HT1080 (cell line): ENCODE measurements around the gene TMC7. TPM values are rescaled to one million over a fixed set of nuclear protein-coding genes. Genes with fewer than 3 reads are reported as not detected.

Experiments
- DNase-seq: peaks from one replicate; pipeline ENCODE4 v3.0.0-alpha.2; 2015; ENCODE audit warnings: low read depth
- total RNA-seq: library from RNA; depleted of rRNA; stranded (reverse); fragments of >200 nt; shearing (Covaris generic); gene quantifications from 2 replicates; pipeline ENCODE4 v1.2.3, GENCODE V29; 2014

Gene TMC7
- total RNA-seq, 1 experiment from 2014 or later = 12.5 TPM

- DNase-seq = peak; percentile 93
Measured at GRCh38 chr16:19086322-19087199, 102.8 kb downstream of the TMC7 start.

- no peak for DNase-seq
Measured at GRCh38 chr16:19088341-19088916, 104.7 kb downstream of the TMC7 start.

GRCh38 chr16:19089410-19089955 is 105.7 kb downstream of the TMC7 start:
- no peak for DNase-seq

GRCh38 chr16:19090916-19091315 is 107.2 kb downstream of the TMC7 start:
- DNase-seq = no peak

GRCh38 chr16:19092653-19093410 is 109.1 kb downstream of the TMC7 start:
- no peak for DNase-seq

GRCh38 chr16:19093631-19094541 is 110.2 kb downstream of the TMC7 start:
- DNase-seq = no peak

GRCh38 chr16:19094542-19095365 is 111.0 kb downstream of the TMC7 start:
- DNase-seq = peak; percentile 49

GRCh38 chr16:19095654-19096053 is 111.9 kb downstream of the TMC7 start:
- peak; percentile 61 for DNase-seq

GRCh38 chr16:19098173-19098572 is 114.4 kb downstream of the TMC7 start:
- no peak for DNase-seq

GRCh38 chr16:19102187-19102872 is 118.6 kb downstream of the TMC7 start:
- DNase-seq = no peak

- DNase-seq = no peak
Measured at GRCh38 chr16:19104607-19105006, 120.9 kb downstream of the TMC7 start.

- DNase-seq = no peak
Measured at GRCh38 chr16:19105131-19105530, 121.4 kb downstream of the TMC7 start.

- DNase-seq = no peak
Measured at GRCh38 chr16:19105891-19106624, 122.3 kb downstream of the TMC7 start.

- no peak for DNase-seq
Measured at GRCh38 chr16:19106625-19107020, 122.9 kb downstream of the TMC7 start.

- peak; percentile 31 for DNase-seq
Measured at GRCh38 chr16:19108409-19109287, 124.9 kb downstream of the TMC7 start.

- DNase-seq = no peak
Measured at GRCh38 chr16:19109288-19109664, 125.5 kb downstream of the TMC7 start.

GRCh38 chr16:19110537-19111360 is 127.0 kb downstream of the TMC7 start:
- DNase-seq = no peak
